Measurements from ENCODE around the gene FMNL3. TPM values are rescaled to one million over a fixed set of nuclear protein-coding genes. Genes with fewer than 3 reads are reported as not detected.
"Not testable (repeated sequence)": the region's sequence is repeated elsewhere in the genome, so short reads cannot be mapped to it uniquely, and the experiment has no call there.

FMNL3 gene
- total RNA-seq, 1 experiment from 2014 or later: 5.6 TPM

DNA sequence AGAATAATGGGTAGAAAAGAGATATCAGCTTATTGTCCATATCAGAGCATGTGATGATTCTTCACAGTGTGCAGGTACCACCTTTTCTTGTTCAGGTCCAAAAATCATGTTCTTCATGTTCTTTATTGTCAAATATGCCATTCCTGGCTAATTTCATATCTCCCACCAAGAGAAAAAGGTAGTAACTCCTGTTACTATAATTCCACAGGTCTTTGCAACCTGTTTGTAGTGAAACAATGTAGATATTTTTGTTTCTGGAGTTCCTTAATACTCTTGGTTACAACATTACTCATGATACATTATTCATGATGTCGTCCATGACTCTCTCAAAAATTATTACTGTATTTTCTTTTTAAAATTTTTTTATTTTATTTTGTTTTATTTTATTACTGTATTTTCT, 22.8 kb upstream of the FMNL3 start:
- BruUV-seq (replicated peaks): no TSS peak

DNA sequence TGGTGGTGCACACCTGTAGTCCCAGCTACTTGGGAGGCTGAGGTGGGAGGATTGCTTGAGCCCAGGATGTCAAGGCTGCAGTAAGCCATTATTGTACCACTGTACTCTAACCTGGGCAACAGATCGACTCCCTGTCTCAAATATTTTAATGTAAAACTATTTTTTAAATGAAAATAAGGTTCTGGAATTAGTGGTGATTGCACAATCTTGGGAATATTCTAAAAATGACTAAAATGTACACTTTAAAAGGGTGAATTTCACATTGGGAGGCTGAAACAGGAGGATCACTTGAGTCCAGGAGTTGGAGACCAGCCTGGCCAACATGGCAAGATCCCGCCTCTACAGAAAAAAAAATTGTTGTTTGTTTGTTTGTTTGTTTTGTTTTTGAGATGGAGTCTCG, 21.2 kb upstream of the FMNL3 start:
- H3K4me3 ChIP-seq: no peak overlapping the region
- H3K27ac ChIP-seq: no peak overlapping the region
- no peaks in the 10 kb centered on the region for H3K9me2 ChIP-seq (ENCODE audit: insufficient read depth)
- intact Hi-C loops (cut with micrococcal nuclease; ENCODE audit: unreplicated experiment): no loop called here
- H3K9me3 ChIP-seq (ENCODE audit: insufficient read depth, low read depth): no peaks in the 10 kb centered on the region
- POLR2A ChIA-PET (ENCODE audit: unreplicated experiment): interaction anchor here (0.7 kb wide), 1 partner anchor 13 kb away, joined by 5 read pairs; the partner anchor contains the start of gene TMBIM6
- no peaks in the 10 kb centered on the region for H3K79me2 ChIP-seq (ENCODE audit: low read depth)
- no peak overlapping the region for H3K4me2 ChIP-seq
- no peaks in the 10 kb centered on the region for H3K36me3 ChIP-seq (ENCODE audit: low read depth)
- no peaks in the 10 kb centered on the region for H4K20me1 ChIP-seq (ENCODE audit: insufficient read depth)
- no peaks in the 10 kb centered on the region for H3K4me1 ChIP-seq (replicated peaks; ENCODE audit: insufficient read depth)
- CTCF ChIA-PET: no interaction called here
- DNase-seq: no peak
- H3F3A ChIP-seq (ENCODE audit: insufficient read depth, low read depth): no peaks in the 10 kb centered on the region
- H2AFZ ChIP-seq: no peak overlapping the region
- BruUV-seq (replicated peaks): no TSS peak
- TF ChIP-seq, protein P1, sequence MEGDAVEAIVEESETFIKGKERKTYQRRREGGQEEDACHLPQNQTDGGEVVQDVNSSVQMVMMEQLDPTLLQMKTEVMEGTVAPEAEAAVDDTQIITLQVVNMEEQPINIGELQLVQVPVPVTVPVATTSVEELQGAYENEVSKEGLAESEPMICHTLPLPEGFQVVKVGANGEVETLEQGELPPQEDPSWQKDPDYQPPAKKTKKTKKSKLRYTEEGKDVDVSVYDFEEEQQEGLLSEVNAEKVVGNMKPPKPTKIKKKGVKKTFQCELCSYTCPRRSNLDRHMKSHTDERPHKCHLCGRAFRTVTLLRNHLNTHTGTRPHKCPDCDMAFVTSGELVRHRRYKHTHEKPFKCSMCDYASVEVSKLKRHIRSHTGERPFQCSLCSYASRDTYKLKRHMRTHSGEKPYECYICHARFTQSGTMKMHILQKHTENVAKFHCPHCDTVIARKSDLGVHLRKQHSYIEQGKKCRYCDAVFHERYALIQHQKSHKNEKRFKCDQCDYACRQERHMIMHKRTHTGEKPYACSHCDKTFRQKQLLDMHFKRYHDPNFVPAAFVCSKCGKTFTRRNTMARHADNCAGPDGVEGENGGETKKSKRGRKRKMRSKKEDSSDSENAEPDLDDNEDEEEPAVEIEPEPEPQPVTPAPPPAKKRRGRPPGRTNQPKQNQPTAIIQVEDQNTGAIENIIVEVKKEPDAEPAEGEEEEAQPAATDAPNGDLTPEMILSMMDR (conservative IDR thresholded peaks at IDR 0.05): no peak
- no peak for TF ChIP-seq EZH2 (IDR thresholded peaks at IDR 0.05; ENCODE audit: low read depth)
- peaks cover 28% of the 10 kb centered on the region for H3K27me3 ChIP-seq (ENCODE audit: insufficient read depth, low read depth)

More for the DNA sequence above, 22.8 kb upstream of the FMNL3 start:
- no peak overlapping the region for H2AFZ ChIP-seq
- no peak for DNase-seq
- no peak overlapping the region for H3K4me2 ChIP-seq
- no peaks in the 10 kb centered on the region for H3F3A ChIP-seq (ENCODE audit: insufficient read depth, low read depth)
- H3K36me3 ChIP-seq (ENCODE audit: low read depth): no peaks in the 10 kb centered on the region
- ChIA-PET POLR2A (ENCODE audit: unreplicated experiment) (no interaction called here), CTCF (no interaction called here)
- intact Hi-C loops (cut with micrococcal nuclease; ENCODE audit: unreplicated experiment): no loop called here
- peaks cover 20% of the 10 kb centered on the region for H3K27me3 ChIP-seq (ENCODE audit: insufficient read depth, low read depth)
- no peaks in the 10 kb centered on the region for H3K9me3 ChIP-seq (ENCODE audit: insufficient read depth, low read depth)
- no peak overlapping the region for H3K27ac ChIP-seq
- H3K9me2 ChIP-seq (ENCODE audit: insufficient read depth): no peaks in the 10 kb centered on the region
- H4K20me1 ChIP-seq (ENCODE audit: insufficient read depth): no peaks in the 10 kb centered on the region
- no peaks in the 10 kb centered on the region for H3K4me1 ChIP-seq (replicated peaks; ENCODE audit: insufficient read depth)
- no peak overlapping the region for H3K4me3 ChIP-seq
- TF ChIP-seq, protein P1 (conservative IDR thresholded peaks at IDR 0.05): no peak
- H3K79me2 ChIP-seq (ENCODE audit: low read depth): no peaks in the 10 kb centered on the region

DNA sequence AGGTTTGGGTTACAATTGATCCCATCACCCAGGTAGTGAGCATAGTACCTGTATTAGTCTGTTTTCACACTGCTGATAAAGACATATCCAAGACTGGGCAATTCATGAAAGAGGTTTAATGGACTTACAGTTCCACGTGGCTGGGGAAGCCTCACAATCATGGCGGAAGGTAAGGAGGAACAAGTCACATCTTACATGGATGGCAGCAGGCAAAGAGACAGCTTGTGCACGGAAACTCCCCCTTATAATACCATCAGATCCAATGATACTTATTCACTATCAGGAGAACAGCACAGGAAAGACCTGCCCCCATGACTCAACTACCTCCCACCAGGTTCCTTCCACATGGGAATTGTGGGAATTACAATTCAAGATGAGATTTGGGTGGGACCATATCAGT, 14.2 kb upstream of the FMNL3 start:
- H3K9me2 ChIP-seq (ENCODE audit: insufficient read depth); intact Hi-C loops (cut with micrococcal nuclease; ENCODE audit: unreplicated experiment); H3K4me2 ChIP-seq; BruUV-seq (replicated peaks); H3K9me3 ChIP-seq (ENCODE audit: insufficient read depth, low read depth); H2AFZ ChIP-seq; H3K4me3 ChIP-seq; H3K4me1 ChIP-seq (replicated peaks; ENCODE audit: insufficient read depth); H3K79me2 ChIP-seq (ENCODE audit: low read depth); POLR2A ChIA-PET (ENCODE audit: unreplicated experiment); H4K20me1 ChIP-seq (ENCODE audit: insufficient read depth); H3K36me3 ChIP-seq (ENCODE audit: low read depth); H3F3A ChIP-seq (ENCODE audit: insufficient read depth, low read depth); H3K27ac ChIP-seq; DNase-seq: not testable (repeated sequence)
- H3K27me3 ChIP-seq (ENCODE audit: insufficient read depth, low read depth): peaks cover 29% of the 10 kb centered on the region
- CTCF ChIA-PET: interaction anchor here (0.7 kb wide), 1 partner anchor 25 kb away, joined by 3 read pairs; no protein-coding TSS in a partner anchor

DNA sequence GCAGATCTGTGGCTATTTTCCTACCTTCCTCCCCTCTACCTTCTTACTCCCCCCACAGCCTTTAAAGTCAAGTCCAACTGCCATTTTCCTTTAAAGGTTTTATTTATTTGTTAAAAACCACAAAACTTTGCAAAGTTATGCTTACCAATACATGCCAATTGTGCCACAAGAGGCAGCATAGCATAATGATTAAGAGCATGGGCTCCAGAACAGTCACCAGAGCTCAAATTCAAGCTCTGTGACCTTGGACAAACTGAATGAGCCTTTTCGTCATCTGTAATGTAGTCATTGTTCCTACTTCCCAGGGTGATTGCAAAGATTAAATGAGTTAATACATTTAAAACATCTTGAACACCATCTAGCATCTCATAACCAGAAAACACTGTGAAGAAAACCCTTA, 13.0 kb upstream of the FMNL3 start:
- no peaks in the 10 kb centered on the region for H4K20me1 ChIP-seq (ENCODE audit: insufficient read depth)
- ChIA-PET POLR2A (ENCODE audit: unreplicated experiment) (no interaction called here), CTCF (no interaction called here)
- H3K4me2 ChIP-seq: no peak overlapping the region
- no peaks in the 10 kb centered on the region for H3K9me3 ChIP-seq (ENCODE audit: insufficient read depth, low read depth)
- H3K27me3 ChIP-seq (ENCODE audit: insufficient read depth, low read depth): peaks cover 22% of the 10 kb centered on the region; the same call in 1 of the 2 replicates
- DNase-seq: no peak
- H3K4me3 ChIP-seq: no peak overlapping the region
- TF ChIP-seq, protein P1 (conservative IDR thresholded peaks at IDR 0.05): no peak; the same call in 1 of the 2 replicates
- TF ChIP-seq EZH2 (IDR thresholded peaks at IDR 0.05; ENCODE audit: low read depth): no peak
- BruUV-seq (replicated peaks): no TSS peak
- H3K36me3 ChIP-seq (ENCODE audit: low read depth): no peaks in the 10 kb centered on the region
- no peaks in the 10 kb centered on the region for H3K9me2 ChIP-seq (ENCODE audit: insufficient read depth)
- no peak overlapping the region for H3K27ac ChIP-seq
- H3F3A ChIP-seq (ENCODE audit: insufficient read depth, low read depth): no peaks in the 10 kb centered on the region
- no peaks in the 10 kb centered on the region for H3K4me1 ChIP-seq (replicated peaks; ENCODE audit: insufficient read depth)
- no peak overlapping the region for H2AFZ ChIP-seq
- intact Hi-C loops (cut with micrococcal nuclease; ENCODE audit: unreplicated experiment): no loop called here
- no peaks in the 10 kb centered on the region for H3K79me2 ChIP-seq (ENCODE audit: low read depth)

DNA sequence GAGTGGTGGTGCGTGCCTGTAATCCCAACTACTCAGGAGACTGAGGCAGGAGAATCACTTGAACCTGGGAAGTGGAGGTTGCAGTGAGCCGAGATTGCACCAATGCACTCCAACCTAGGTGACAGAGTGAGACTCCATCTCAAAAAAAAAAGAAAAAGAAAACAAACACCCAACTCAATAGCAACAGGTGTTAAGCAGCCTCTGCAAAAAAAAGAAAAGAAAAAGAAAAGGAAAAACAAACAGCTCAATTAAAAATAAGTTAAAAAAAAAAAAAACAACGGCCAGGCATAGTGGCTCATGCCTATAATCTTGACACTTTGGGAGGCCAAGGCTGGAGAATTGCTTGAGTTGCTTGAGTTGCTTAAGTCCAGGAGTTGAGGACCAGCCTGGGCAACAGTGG, 10.6 kb upstream of the FMNL3 start:
- intact Hi-C loops (cut with micrococcal nuclease; ENCODE audit: unreplicated experiment); H4K20me1 ChIP-seq (ENCODE audit: insufficient read depth); DNase-seq; H3F3A ChIP-seq (ENCODE audit: insufficient read depth, low read depth); H3K36me3 ChIP-seq (ENCODE audit: low read depth); H3K4me1 ChIP-seq (replicated peaks; ENCODE audit: insufficient read depth); BruUV-seq (replicated peaks); H3K79me2 ChIP-seq (ENCODE audit: low read depth); POLR2A ChIA-PET (ENCODE audit: unreplicated experiment); H3K4me3 ChIP-seq; H3K4me2 ChIP-seq; H3K9me3 ChIP-seq (ENCODE audit: insufficient read depth, low read depth); H2AFZ ChIP-seq; H3K9me2 ChIP-seq (ENCODE audit: insufficient read depth); H3K27ac ChIP-seq: not testable (repeated sequence)
- H3K27me3 ChIP-seq (ENCODE audit: insufficient read depth, low read depth): peaks cover 22% of the 10 kb centered on the region; the same call in 1 of the 2 replicates
- CTCF ChIA-PET: interaction anchor here (0.6 to 0.8 kb wide), 3 partner anchors 10 to 382 kb away, joined by 5 to 7 read pairs (median 5); no protein-coding TSS in a partner anchor
